IPS-18c (cell line): ENCODE measurements around the gene PRKRA.
"Not testable (repeated sequence)": the region's sequence is repeated elsewhere in the genome, so short reads cannot be mapped to it uniquely, and the experiment has no call there.

Experiments
- H3K4me3 ChIP-seq: 2 replicates; pipeline ENCODE4 v1.7.0; 2013; ENCODE audit warnings: low read depth, mild to moderate bottlenecking, low read length, moderate library complexity; ENCODE audit not compliant: insufficient read depth
- H3K9me3 ChIP-seq: one replicate; pipeline ENCODE4 v1.6.1; 2013; ENCODE audit warnings: mild to moderate bottlenecking, low read length, moderate library complexity; ENCODE audit not compliant: control insufficient read depth, insufficient read depth

PRKRA gene

DNA sequence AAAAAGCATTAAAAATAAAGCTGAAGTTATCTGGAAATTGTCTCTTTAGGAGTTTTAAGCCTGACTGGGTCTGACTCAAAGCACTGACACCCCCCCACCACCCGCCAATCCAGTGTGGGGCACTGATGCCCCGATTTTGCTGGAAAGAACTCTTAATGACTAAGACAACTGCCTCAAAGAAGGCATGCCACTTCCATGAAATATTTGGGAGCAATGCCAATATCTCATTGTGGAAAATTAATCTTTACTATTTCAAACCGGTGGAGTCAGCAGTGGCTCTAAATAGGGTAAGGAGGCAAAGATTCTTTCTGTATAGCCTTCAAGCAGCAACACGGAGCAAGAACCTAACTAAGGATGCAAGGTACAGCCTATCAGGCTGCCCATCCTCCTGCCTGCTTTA, 23.0 kb upstream of the PRKRA start:
- Histone ChIP-seq H3K9me3 (no peaks in the 10 kb centered on the region), H3K4me3 (no peak overlapping the region)

DNA sequence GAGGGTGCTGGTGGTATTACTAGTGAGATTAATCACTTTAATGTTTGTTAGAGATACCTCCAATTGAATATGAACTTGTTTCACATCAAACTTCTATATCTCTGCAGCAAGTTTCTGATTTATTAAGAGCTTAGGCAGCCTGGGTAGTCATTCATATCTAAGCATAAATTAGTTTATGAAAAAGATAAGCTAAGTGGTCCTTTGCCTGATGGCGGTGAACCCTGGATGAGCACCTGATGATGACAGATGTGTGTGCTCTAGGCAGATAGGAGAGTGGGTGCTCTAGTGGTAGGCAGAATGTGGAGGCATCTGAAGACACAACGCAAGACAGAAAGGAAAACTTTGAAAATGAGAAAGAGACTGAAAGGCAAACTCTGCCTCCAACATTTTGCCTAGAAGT, 22.4 kb upstream of the PRKRA start:
- H3K9me3 ChIP-seq: no peaks in the 10 kb centered on the region
- no peak overlapping the region for H3K4me3 ChIP-seq

DNA sequence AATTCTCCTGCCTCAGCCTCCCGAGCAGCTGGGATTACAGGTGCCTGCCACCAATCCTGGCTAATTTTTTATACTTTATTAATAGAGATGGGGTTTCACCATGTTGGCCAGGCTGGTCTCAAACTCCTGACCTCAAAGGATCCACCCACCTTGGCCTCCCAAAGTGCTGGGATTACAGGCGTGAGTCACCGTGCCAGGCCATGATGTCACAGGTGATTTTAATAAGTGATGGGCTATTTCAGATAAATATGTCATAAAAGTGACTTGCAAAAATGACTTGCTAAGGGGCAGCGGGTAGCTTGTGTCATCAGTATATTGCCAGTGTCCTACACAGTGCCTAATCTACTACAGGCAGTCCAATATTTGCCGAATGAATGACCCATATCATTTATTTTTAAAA, 20.3 kb upstream of the PRKRA start:
- H3K4me3 ChIP-seq, H3K9me3 ChIP-seq: not testable (repeated sequence)

DNA sequence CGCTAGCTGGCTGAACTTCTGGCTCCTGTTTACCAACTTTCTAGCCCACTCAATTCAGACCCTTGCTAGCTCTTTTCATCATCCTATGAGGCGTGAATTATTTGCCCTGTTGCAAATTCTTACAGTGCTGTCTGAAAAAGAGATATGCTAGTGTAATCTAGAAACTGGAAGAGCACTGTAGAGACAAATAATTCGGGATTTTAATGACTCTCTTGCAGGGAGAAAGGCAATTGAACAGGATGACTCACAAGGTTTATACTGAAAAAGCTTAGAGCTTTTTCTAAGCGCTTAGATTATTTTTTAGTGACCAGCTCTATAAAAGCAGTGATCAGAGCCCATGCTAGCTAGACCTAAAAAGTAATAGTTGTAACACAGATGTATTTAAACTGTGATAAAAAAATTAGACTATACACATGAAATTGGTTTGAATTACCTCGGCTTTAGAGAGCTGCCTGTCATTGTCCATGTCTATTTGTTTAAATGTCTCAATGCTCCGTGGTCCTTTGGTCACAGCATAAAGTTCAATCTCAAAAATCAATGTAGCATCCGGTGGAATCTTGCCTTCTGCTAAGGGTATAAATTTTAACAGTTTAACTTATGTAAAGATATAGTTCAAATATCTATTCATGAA, 18.4 kb upstream of the PRKRA start:
- H3K9me3 ChIP-seq: no peaks in the 10 kb centered on the region

DNA sequence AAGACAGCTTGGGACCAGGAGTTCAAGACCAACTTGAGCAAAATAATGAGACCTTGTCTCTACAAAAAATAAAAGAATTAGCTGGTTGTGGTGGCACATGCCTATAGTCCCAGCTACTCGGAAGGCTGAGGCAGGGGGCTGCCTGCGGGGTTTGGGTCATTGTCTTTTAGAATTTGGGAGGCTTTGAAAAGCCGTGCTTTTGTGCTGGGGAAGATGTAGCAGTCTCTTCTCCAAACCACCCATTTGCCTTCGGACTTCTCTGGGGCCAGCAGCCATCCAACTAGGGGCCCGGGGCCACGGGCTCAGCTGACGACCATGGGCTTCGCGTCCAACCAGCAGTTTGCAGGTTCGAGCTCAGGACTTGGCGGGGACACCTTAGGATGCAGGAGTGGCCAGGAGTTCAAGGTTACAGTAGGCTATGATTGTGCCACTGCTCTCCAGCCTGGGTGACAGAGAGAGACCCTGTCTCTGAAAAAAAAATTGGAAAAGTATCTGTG, 6.5 kb upstream of the PRKRA start:
- Histone ChIP-seq H3K4me3 (no peak overlapping the region), H3K9me3 (no peaks in the 10 kb centered on the region)

More for the DNA sequence above, 18.4 kb upstream of the PRKRA start:
- H3K4me3 ChIP-seq: no peak overlapping the region

DNA sequence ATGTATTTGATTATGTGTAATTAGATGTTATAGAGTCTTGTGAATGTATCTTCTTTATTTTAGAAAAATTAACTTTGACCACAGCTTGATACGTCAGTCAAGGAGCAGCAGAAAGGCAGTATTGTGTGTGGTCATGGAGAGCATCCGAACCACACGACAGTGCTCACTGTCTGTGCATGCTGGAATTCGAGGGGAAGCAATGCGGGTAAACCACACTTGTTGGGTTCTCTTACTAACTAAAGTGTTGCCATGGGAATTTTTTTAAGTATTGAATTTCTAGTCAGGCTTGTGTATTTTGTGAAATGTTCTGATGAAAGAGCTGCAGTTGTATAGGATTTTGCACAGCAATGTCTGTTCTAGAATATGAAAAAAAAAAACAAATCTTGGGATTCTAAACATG, 5.0 kb upstream of the PRKRA start:
- no peak overlapping the region for H3K4me3 ChIP-seq
- no peaks in the 10 kb centered on the region for H3K9me3 ChIP-seq

DNA sequence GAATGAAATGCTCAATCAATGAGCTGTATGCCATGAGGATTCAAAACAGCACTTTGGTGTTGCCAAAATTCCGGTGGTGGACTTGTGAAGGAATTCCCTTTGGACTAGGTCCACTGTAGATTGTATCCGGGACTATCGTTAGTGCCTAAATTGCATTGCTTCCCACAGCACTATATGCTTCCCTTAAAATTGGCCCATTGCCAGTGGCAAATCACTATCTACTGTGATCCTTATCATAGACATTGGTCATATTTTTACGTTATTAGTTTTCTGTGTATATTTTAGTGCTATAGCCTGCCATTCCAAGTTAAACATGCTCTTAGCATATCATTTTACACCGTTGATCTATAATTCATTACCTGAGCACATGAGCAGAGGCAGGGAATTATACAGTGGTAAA, 1.9 kb upstream of the PRKRA start:
- Histone ChIP-seq H3K9me3 (peaks cover 2% of the 10 kb centered on the region), H3K4me3 (no peak overlapping the region)

DNA sequence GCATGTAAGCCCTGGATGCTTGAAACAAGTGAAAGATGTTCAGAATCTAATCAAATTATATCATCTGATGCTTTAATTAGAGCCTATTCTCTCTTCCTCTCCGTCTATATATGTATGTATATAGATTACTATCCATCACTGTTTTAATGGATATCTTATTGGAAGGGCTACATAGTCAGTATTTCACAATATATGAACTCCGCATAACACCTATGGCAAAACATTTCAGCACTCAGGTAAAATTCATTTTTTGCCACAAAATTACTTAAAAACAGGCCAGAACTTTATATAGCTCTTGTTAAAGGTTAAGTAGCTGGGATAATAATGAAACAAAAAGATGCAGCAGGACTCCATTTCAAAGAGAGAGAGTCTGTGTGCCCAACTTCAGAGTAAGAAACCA, 1.4 kb upstream of the PRKRA start:
- Histone ChIP-seq H3K4me3 (no peak overlapping the region), H3K9me3 (peaks cover 2% of the 10 kb centered on the region)

DNA sequence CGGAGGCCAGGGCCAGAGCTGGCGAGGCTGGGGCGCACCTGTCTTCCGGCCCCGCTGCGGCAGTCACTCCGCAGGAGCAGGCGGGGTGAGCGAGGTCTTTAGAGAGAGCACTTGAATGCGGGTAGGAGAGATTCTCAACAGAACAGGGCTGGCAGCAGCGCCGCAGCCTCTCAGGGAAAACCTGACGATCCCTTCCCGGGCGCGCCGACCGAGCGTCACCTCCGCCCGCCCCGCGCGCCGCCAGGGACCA, 526 bp downstream of the PRKRA start:
- Histone ChIP-seq H3K9me3 (peaks cover 2% of the 10 kb centered on the region), H3K4me3 (peak overlapping the region; percentile 64)

DNA sequence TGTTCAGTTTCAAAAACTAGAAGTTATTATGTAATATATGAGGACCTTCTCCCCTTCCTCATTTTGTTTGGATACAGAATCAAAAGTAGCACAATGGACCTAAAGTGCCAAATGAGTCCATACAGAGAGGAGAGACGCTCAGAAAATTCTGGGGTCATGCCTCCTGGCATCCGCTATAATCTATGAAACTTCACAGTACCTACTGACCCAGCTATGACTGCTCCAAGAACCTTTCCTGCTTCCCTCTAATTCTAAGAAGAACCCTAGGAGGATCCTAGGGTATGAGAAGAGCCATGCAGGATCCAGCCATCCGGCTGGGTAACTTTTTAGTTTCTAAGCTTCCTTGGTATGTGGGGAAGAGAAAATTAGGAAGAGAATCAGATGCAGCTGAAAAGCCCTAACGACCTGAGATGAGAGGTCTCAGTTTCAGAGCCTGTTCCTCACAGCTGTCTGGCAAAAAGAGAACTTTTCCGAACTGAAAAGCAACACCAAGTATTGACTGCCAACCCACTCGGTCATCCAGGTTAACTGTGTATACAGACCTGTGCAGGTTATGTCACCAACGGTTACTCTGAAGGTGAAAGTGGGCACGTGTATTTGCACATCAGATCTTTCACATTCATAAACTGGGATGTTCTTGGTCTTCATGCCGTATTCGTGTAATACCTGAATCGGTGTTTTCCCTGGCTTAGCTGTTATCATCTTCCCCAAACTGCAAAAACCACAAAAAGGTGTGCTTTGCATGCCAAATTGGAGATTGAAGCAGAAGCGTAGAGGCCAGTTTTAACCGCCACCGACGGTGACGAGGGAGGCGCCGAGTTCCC, 1.1 kb downstream of the PRKRA start:
- H3K4me3 ChIP-seq: peak overlapping the region; percentile 64
- peaks cover 2% of the 10 kb centered on the region for H3K9me3 ChIP-seq

DNA sequence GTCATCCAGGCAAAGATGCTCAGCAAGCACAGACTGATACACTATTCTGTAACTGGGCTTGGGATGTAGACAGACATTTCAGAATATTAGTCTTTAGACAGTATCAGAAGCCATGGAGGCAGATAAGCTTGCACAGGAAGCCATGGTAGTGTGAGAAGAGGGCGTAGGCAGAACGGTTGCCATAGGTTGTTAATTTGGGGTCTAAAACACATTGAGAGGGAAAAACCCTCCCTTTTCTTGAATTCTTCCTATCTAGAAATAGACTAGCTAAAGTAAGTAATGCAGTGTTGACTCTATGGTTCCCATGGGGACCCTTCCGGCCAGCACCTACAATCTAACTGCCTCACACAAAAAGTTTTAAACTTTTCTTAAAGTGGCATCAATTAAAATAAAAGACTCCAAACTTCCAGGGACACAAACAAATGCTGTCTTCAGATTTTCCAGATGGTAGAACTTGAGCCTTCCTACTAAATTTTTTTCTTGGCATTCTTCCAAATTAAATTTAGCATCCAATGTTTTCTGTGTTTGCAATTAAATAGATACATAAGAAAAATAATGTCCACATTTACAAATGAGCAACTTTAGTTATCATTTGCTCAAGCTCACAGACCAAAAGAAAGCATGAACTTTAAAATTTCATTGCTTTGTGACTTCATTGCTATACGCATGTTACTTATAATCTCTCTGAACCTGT, 1.9 kb downstream of the PRKRA start:
- H3K4me3 ChIP-seq: no peak overlapping the region
- H3K9me3 ChIP-seq: peaks cover 2% of the 10 kb centered on the region

DNA sequence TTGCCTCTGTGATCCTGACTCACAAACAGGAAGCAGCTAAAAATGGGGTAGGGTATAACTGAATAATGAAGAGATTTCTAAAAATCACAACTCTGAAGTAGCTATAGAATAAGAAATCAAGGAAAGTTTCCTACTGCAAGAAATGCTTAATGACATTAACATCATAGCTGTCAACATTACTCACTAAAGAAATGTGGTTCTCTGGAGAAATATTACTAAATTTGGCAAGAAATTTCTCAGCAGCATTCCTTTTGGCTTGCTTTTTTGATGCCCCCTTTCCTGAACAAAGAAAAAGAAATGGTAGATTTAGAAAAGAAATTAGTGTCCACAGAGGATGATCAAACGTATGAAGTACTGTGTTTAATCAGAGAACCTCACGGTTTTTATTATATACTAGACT, 9.5 kb downstream of the PRKRA start:
- Histone ChIP-seq H3K9me3 (no peaks in the 10 kb centered on the region), H3K4me3 (no peak overlapping the region)

DNA sequence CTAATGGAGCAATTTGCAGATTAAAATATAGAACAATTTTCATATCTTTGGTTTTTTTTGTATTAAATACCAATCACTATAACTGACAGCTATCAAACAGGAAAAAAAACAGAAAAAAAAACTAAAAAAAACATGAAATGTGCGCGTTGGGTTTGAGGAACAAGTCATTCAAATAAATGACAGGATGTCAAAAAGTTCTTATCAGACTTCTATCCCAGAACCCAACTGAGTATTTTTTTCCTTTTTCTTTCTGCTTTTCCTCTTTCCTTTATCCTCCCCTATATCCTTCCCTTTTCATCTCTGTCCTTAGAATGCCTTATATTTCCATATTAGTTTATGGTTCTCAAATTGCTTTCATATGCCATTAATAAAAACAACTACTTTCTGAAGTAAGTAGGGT, 14.3 kb downstream of the PRKRA start:
- Histone ChIP-seq H3K9me3 (no peaks in the 10 kb centered on the region), H3K4me3 (no peak overlapping the region)

DNA sequence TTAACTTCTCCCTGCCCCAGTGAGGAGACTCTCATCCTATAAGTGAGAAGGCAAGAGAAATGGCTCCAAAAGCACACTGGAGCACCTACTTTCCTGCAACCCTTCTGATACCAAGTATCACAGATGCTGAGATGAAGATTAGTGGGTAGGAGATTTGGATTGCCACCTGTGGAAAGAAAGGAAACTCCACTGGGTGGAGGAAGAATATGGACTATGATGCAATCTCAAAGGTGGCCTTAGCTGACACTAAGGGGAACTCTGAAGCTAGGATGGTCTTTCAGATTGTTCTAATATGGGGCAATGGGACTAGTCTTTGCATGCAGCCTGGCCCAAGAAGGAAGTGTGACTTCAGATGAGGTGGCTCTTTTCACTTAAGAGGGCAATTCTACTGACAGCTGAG, 21.6 kb downstream of the PRKRA start:
- H3K4me3 ChIP-seq: no peak overlapping the region
- H3K9me3 ChIP-seq: no peaks in the 10 kb centered on the region

DNA sequence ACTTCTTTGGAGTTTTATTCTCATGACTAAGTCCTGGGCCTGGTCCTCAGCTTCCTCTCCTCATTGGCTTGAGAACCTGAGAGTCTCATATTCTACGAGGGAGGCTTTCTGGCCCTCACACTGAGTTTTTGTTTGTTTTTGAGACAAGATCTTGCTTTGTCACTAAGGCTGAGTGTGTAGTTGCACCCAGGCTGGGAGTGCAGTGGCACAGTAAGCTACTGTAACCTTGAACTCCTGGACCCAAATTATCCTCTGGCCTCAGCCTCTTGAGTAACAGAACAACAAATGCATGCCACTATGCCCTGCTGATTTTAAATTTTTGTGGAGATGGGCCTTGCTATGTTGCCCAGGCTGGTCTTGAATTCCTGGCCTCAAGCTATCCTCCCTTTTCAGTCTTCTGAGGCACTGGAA, 22.6 kb downstream of the PRKRA start:
- H3K9me3 ChIP-seq: no peaks in the 10 kb centered on the region
- H3K4me3 ChIP-seq: no peak overlapping the region

DNA sequence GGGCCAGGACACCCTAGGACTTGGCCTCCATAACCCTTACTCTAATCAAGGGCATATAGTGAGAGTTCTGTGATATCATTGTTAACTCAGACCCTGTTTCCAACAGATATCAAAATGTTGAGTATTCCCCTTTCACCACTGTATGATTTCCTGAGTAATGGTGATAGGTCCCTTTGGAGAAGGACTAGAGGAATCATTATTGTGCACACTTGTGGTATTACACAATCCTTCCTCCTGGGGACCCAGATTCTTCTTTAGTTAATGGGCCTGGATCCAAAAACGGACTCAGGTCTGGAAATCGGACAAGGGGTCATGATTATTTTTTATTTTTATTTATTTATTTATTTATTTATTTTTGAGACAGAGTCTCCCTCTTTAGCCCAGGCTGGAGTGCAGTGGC, 23.5 kb downstream of the PRKRA start:
- H3K4me3 ChIP-seq: no peak overlapping the region
- H3K9me3 ChIP-seq: no peaks in the 10 kb centered on the region

DNA sequence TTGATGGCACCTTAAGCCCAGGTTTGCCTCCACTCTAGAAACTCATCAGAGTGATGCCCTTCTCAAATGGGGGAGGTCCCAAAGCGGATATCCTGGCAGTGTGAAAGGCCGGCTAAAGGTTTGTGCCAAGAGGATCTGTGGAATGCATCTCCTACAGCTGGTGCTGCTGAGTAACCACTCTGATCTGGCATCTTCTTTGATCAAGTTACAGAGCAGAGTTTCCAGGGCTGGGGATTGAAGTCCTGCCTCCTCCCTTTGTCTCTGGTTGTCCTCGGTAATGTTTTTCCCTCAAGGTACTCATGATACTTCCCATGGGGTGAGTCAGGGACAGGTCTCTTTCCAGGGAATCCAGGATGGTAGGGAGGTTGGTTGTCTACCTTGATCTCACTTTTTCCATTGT, 24.6 kb downstream of the PRKRA start:
- H3K4me3 ChIP-seq: no peak overlapping the region
- H3K9me3 ChIP-seq: no peaks in the 10 kb centered on the region

DNA sequence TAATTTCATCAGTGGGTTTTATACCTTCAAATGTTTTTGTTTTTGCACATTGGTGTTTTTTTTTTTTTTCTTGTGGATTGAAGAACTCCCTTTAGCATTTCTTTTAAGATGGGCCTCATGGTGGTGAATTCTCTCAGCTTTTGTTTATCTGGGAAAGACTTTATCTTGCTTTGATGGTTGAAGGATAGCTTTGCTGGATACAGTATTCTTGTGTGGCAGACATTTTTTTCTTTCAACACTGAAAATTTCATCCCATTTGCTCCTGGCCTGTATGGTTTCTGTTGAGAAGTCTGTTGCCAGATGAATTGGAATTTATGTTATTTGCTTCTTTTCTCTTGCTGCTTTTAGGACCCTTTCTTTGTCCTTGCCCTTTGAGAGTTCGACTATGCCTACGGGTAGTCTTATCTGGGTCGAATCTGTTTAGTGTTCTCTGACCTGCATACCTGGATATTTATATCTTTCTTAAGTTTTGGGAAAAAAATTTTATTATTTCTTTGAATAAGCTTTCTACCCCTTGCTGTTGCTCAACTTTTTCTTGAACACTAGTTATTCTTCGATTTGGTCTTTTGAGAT, 25.6 kb downstream of the PRKRA start:
- no peak overlapping the region for H3K4me3 ChIP-seq
- H3K9me3 ChIP-seq: no peaks in the 10 kb centered on the region
